ENCODE data around the gene CHD3.

GRCh38 chr17:7951143-7951792, 62.7 kb downstream of the CHD3 start:
- no peak for TF ChIP-seq CTCF (IDR thresholded peaks at IDR 0.05; ENCODE audit: low read length)
- no peak for TF ChIP-seq EZH2 (IDR thresholded peaks at IDR 0.05; ENCODE audit: borderline replicate concordance, low read length)

Data from OCI-LY1 (cell line).